ENCODE results near the gene AMBN.
A peak's percentile ranks its signal among the peaks of the same experiment; 100 is the strongest.

AMBN gene, protein sequence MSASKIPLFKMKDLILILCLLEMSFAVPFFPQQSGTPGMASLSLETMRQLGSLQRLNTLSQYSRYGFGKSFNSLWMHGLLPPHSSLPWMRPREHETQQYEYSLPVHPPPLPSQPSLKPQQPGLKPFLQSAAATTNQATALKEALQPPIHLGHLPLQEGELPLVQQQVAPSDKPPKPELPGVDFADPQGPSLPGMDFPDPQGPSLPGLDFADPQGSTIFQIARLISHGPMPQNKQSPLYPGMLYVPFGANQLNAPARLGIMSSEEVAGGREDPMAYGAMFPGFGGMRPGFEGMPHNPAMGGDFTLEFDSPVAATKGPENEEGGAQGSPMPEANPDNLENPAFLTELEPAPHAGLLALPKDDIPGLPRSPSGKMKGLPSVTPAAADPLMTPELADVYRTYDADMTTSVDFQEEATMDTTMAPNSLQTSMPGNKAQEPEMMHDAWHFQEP

DNA sequence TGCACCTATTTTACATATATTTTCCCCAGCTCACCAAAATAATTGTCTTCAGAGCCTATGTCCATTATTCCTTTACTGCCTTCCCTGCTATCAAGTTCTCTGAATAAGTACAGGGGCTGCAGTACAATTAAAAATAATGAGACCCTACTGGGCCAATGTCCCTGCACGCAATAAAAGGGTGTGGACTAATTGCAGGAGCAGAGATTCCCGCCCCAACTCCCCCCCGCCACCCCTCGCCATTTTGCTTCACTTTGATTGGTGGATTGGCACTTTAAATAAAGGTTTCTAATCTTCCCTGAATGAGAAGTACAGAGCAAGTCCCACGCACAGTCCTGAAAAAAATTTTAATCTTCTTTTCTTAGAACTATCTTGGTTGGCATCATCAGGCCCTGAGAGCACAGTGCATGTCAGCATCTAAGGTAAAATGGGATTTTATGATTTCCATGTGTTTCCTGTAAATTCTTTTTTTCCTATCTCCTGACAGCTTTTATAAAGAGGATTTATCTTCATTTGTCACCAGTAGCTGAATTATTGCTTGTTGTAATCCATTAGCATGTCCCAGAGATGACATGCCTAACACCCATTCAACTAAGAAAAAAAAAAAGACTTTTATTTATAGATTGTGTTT, at the start of gene AMBN:
TSS of gene AMBN (plus strand) at position 302 of the 628 bp plus-strand sequence. CDS start at position 405, 103 bp downstream.
- DNase-seq (ENCODE audit: low read depth in 3 of 3): no peak

GRCh38 chr4:70544279-70544868, 47.7 kb upstream of the AMBN start:
- no peak for DNase-seq (ENCODE audit: low read depth in 3 of 3)

DNA sequence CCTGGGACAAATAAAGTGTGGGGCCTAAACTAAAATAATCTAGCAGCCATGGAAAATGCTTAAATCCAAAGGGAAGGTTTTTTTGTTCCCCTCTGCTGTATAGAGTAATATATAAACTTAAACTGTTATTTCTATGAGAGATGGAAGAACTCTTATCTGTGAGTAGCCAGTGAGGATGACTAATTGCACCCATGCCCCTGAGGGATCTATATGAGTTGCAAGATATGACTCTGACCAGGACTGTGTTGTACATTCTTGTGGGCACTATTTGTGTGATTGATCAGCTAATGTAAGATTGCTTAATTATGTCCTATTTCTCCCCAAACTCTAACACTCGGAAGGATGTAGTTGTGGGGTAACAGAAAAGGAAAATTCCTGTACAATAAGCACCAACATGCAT, 35.2 kb upstream of the AMBN start:
- no peak for DNase-seq (ENCODE audit: low read depth in 3 of 3)

GRCh38 chr4:70559211-70559830, 32.7 kb upstream of the AMBN start:
- peak in 2 of 3 donors; percentile 10 to 23 for DNase-seq (ENCODE audit: low read depth in 3 of 3)

GRCh38 chr4:70559924-70560323, 32.1 kb upstream of the AMBN start:
- no peak for DNase-seq (ENCODE audit: low read depth in 3 of 3)

GRCh38 chr4:70564033-70564432, 28.0 kb upstream of the AMBN start:
- DNase-seq (ENCODE audit: low read depth in 3 of 3): no peak

GRCh38 chr4:70570796-70571195, 21.3 kb upstream of the AMBN start:
- no peak for DNase-seq (ENCODE audit: low read depth in 3 of 3)

DNA sequence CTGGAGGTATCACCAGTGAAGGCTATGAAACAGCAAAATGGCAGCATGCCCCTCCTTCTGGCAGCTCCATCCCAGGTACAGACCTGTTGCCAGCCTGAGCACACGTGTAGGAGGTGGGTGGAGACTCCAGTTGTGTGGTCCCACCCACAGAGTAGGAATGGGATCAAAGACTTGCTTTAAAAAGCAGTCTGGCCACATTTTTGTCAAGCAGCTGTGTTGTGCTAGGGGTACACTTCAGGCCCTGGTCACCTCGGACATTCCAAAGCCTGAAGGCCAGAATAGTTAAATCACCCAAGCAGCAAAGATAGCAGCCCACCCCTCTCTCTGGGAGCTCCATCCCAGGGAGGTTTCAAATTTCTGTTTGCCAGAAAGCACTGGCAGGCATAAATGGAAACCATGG, 20.3 kb upstream of the AMBN start:
- no peak for DNase-seq (ENCODE audit: low read depth in 3 of 3)

DNA sequence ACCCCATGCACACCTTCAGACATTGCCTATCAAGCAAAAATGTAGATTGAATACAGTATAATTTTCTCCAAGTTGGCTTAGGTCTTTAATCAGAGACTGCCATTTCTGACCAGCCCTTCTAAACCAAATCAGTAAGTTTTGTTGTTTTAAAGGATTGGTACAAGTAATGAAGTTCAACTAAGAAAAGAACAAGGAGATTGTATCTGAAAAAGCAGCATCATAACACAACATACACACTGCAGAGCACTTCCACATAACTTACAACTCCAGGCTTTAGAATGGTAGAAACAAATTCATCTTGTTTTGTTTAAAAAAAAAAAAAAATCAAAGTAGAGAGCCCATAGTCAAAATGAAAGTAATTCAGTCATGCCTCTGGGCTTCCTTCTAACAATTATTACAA, 16.1 kb upstream of the AMBN start:
- no peak for DNase-seq (ENCODE audit: low read depth in 3 of 3)

- DNase-seq (ENCODE audit: low read depth in 3 of 3): no peak
Measured at GRCh38 chr4:70577220-70577927, 14.7 kb upstream of the AMBN start.

GRCh38 chr4:70581980-70582379, 10.1 kb upstream of the AMBN start:
- DNase-seq (ENCODE audit: low read depth in 3 of 3): no peak

DNA sequence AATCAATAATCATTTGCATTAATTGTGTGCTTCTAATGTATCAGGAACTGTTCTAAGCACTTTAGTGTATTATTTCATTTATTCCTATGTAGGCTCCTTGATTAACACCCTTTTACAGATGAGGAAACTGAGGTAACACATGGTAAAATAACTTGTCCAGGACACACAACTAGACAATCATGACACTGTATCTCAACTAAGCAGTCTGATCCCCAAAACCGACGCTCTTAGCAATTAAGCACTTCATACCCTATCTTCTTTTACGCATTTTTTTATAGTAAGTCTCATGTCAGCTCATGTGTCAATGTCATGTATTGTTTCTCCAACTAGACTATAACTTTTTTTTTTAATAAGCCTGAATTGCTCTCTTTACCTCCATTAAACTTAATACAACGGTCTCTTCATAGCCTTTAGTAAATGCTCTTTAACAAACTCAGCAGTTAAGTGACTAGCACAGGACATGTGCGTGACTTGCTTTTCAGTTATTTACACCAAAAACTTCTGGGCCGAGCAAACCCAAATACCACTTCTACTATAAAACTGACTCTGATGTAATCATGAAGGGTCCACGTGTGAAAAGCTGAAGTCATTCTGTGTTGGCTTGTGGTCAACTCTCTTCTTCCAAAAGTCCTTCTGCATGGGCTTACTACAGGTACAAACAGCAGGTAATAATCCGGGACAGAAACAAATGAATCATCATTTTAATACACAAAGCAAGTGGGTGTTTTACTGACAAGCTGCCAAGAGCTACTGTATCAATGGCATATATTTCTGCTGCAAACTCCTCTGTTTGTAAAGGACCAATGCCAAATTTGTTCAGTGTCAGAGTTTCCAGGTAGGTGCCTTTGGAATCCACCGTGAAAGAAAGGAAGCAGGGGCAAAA, 7.9 kb upstream of the AMBN start:
- no peak for DNase-seq (ENCODE audit: low read depth in 3 of 3)

DNA sequence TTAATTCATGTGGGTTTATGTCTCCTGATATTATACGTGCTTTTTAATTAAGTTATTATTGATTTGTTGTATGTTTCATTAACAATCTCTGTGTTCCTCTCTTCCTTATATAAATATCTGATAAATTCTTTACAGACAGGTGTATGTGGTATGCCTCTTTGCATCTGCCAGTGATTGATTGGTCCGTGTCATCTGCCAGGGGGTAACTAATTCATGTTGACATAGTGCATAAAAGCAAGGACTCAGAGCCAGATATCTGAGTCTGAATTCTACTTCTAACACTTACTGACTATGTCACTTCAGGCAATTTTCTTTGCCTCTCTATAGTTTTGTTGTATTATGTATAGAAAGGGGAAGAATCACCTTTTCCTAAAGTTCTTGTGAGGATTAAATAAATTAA, 5.2 kb upstream of the AMBN start:
- no peak for DNase-seq (ENCODE audit: low read depth in 3 of 3)

- no peak for DNase-seq (ENCODE audit: low read depth in 3 of 3)
Measured at GRCh38 chr4:70589785-70590184, 2.3 kb upstream of the AMBN start.

DNA sequence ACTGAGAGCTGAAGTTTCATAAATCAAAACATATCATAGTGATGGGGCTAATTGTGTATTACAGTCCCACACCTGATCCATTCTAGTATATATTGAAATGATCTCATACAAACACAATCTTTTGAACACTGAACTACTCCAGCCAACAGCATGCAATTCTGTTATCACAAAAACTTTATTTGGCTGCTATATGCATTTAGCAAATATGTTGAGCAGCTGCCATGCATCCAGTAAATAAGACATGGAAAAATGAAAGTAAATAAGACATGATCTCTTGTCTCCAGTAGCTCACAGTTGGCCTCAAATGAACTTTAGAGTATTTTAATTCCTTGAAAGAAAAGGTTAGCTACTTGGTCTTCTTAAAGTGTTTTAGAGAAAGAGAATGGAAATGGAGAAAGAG, 2.1 kb downstream of the AMBN start:
- DNase-seq (ENCODE audit: low read depth in 3 of 3): no peak

- DNase-seq (ENCODE audit: low read depth in 3 of 3): no peak
Measured at GRCh38 chr4:70600305-70600704, 8.2 kb downstream of the AMBN start.

GRCh38 chr4:70600977-70601376, 8.9 kb downstream of the AMBN start:
- no peak for DNase-seq (ENCODE audit: low read depth in 3 of 3)

GRCh38 chr4:70601422-70602039, 9.5 kb downstream of the AMBN start:
- peak; percentile 11 to 34 (median 18) for DNase-seq (ENCODE audit: low read depth in 3 of 3)

GRCh38 chr4:70603856-70604255, 11.8 kb downstream of the AMBN start:
- no peak for DNase-seq (ENCODE audit: low read depth in 3 of 3)

GRCh38 chr4:70606459-70606858, 14.4 kb downstream of the AMBN start:
- DNase-seq (ENCODE audit: low read depth in 3 of 3): no peak

Data from stimulated activated CD4-positive, alpha-beta T cell treated with anti-CD3 and anti-CD28 coated beads, TNF-alpha, amount 100 ng/mL, for 48 hours (primary cell).